ENCODE data around the gene YAE1. TPM values are rescaled to one million over a fixed set of nuclear protein-coding genes. Genes with fewer than 3 reads are reported as not detected.

The YAE1 gene
- total and polyA plus RNA-seq, 2 of the 8 experiments (the other 6 are each of a cell fraction or from before 2014, with no cell fraction given): 24.1 to 38.0 TPM

GRCh38 chr7:39620486-39620885 lies 54.3 kb downstream of the YAE1 start:
- no peak overlapping the region for H3K4me3 ChIP-seq (ENCODE audit: extremely low read depth in 1 of 4, insufficient read depth in 2 of 4, low read depth in 3 of 4, low read length in 4 of 4)
- H3K9ac ChIP-seq (replicated peaks in 1 of 4; ENCODE audit: extremely low read depth in 1 of 4, low read depth in 3 of 4, low read length in 3 of 4): no peak overlapping the region
- H3K36me3 ChIP-seq (ENCODE audit: control insufficient read depth in 2 of 4, insufficient read depth in 4 of 4, low read length in 3 of 4): peaks cover 0 to 4% (median 0%) of the 10 kb centered on the region in 4 experiments; a peak in 1 of 8 replicates
- FAIRE-seq (no peak), DNase-seq (ENCODE audit: low read depth in 1 of 2, low spot score in 2 of 2) (no peak)
- H3K9me3 ChIP-seq (ENCODE audit: insufficient read depth in 2 of 2, low read depth in 1 of 2, low read length in 1 of 2): no peaks in the 10 kb centered on the region
- no peak overlapping the region for H3K4ac ChIP-seq (replicated peaks; ENCODE audit: insufficient read length, low read depth, low read length)
- H3K14ac ChIP-seq (ENCODE audit: insufficient read length): no peak overlapping the region
- no peak overlapping the region for H3K18ac ChIP-seq (ENCODE audit: extremely low read depth, low read length)
- H3K79me2 ChIP-seq (ENCODE audit: control insufficient read depth in 1 of 2, insufficient read depth in 2 of 2, low read length in 2 of 2): peaks cover 12 to 23% of the 10 kb centered on the region in 2 experiments; a peak in 3 of 4 replicates
- H4K20me1 ChIP-seq (replicated peaks in 1 of 2; ENCODE audit: control insufficient read depth in 1 of 2, insufficient read depth in 2 of 2, low read length in 2 of 2): peaks cover 0 to 4% of the 10 kb centered on the region in 2 experiments
- no peak overlapping the region for H4K5ac ChIP-seq (ENCODE audit: insufficient read length, low read depth, low read length)
- no peak overlapping the region for H4K91ac ChIP-seq (replicated peaks; ENCODE audit: insufficient read length, low read length)
- H4K8ac ChIP-seq (ENCODE audit: extremely low read depth, insufficient read depth, low read length): no peak overlapping the region
- H2BK15ac ChIP-seq (ENCODE audit: low read length): no peak overlapping the region
- H3K4me1 ChIP-seq (replicated peaks in 1 of 4; ENCODE audit: control insufficient read depth in 3 of 4, insufficient read depth in 4 of 4, low read length in 3 of 4): peaks cover 2 to 5% (median 3%) of the 10 kb centered on the region in 4 experiments; a peak in 5 of 7 replicates
- peaks cover 7% of the 10 kb centered on the region for H3K23me2 ChIP-seq (ENCODE audit: low read depth, low read length)
- no peaks in the 10 kb centered on the region for H3K27me3 ChIP-seq (replicated peaks in 1 of 4; ENCODE audit: control insufficient read depth in 3 of 4, extremely low read depth in 1 of 4, insufficient read depth in 3 of 4, low read length in 3 of 4)
- TF ChIP-seq, protein P1, sequence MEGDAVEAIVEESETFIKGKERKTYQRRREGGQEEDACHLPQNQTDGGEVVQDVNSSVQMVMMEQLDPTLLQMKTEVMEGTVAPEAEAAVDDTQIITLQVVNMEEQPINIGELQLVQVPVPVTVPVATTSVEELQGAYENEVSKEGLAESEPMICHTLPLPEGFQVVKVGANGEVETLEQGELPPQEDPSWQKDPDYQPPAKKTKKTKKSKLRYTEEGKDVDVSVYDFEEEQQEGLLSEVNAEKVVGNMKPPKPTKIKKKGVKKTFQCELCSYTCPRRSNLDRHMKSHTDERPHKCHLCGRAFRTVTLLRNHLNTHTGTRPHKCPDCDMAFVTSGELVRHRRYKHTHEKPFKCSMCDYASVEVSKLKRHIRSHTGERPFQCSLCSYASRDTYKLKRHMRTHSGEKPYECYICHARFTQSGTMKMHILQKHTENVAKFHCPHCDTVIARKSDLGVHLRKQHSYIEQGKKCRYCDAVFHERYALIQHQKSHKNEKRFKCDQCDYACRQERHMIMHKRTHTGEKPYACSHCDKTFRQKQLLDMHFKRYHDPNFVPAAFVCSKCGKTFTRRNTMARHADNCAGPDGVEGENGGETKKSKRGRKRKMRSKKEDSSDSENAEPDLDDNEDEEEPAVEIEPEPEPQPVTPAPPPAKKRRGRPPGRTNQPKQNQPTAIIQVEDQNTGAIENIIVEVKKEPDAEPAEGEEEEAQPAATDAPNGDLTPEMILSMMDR (IDR thresholded peaks at IDR 0.05; ENCODE audit: control extremely low read depth in 1 of 3, insufficient read depth in 1 of 3, low read depth in 1 of 3, low read length in 3 of 3): no peak
- H2BK20ac ChIP-seq (ENCODE audit: low read length): no peak overlapping the region
- H2BK120ac ChIP-seq (replicated peaks; ENCODE audit: low read depth, low read length): no peak overlapping the region
- H2AFZ ChIP-seq (ENCODE audit: low read length): no peak overlapping the region
- H3K4me2 ChIP-seq (ENCODE audit: insufficient read depth in 1 of 2, low read depth in 2 of 2, low read length in 2 of 2): no peak overlapping the region
- no peak overlapping the region for H2BK12ac ChIP-seq (ENCODE audit: low read depth, low read length)
- H2AK5ac ChIP-seq (ENCODE audit: low read depth, low read length): no peak overlapping the region
- no peak overlapping the region for H3K23ac ChIP-seq (ENCODE audit: insufficient read length)
- no peak overlapping the region for H3K56ac ChIP-seq (replicated peaks; ENCODE audit: insufficient read length, low read depth, low read length)
- H3K27ac ChIP-seq (ENCODE audit: low read depth, low read length): no peak overlapping the region
- no peak overlapping the region for H2BK5ac ChIP-seq (ENCODE audit: low read depth, low read length)
- H3K79me1 ChIP-seq (ENCODE audit: low read depth, low read length): 0 out of 2 replicates have a peak, but pooled peaks cover 5% of the 10 kb centered on the region
- ChIA-PET POLR2A (ENCODE audit: partially characterized antibody) (no interaction called here), CTCF (ENCODE audit: partially characterized antibody) (interaction anchor here (1.3 to 15.8 kb wide), 4 partner anchors 9 to 124 kb away, joined by 6 to 145 read pairs (median 28); no protein-coding TSS in a partner anchor)
